ENCODE measurements around the gene ZNF577.
"Not testable (repeated sequence)": the region's sequence is repeated elsewhere in the genome, so short reads cannot be mapped to it uniquely, and the experiment has no call there.

The ZNF577 gene

GRCh38 chr19:51887522-51888498 lies at the start of gene ZNF577:
Gene ZNF577, minus strand, starts transcription at chr19:51887951. Its CDS starts 7,569 bp downstream, at chr19:51880382.
- H3K9ac ChIP-seq (ENCODE audit: low read length): peak within 1 kb of the TSS; percentile 78
- H3K9me3 ChIP-seq (ENCODE audit: control insufficient read depth, low read depth, low read length): peaks cover 39% of the 10 kb centered on the region
- H3K27ac ChIP-seq (ENCODE audit: low read length): peak within 1 kb of the TSS; percentile 71
- H3K4me3 ChIP-seq (ENCODE audit: low read length): peak within 1 kb of the TSS; percentile 70
- H3K27me3 ChIP-seq (ENCODE audit: control insufficient read depth, insufficient read depth, low read length): no peaks in the 10 kb centered on the region
- no peaks in the 10 kb centered on the region for H3K4me1 ChIP-seq (ENCODE audit: control insufficient read depth, low read depth, low read length)
- H3K36me3 ChIP-seq (ENCODE audit: control insufficient read depth, low read depth, low read length): peaks cover 55% of the 10 kb centered on the region

GRCh38 chr19:51931921-51932320 lies 44.2 kb upstream of the ZNF577 start:
- no peak overlapping the region for H3K4me3 ChIP-seq (ENCODE audit: low read length)
- H3K9ac ChIP-seq (ENCODE audit: low read length): no peak overlapping the region
- no peaks in the 10 kb centered on the region for H3K4me1 ChIP-seq (ENCODE audit: control insufficient read depth, low read depth, low read length)
- peaks cover 37% of the 10 kb centered on the region for H3K36me3 ChIP-seq (ENCODE audit: control insufficient read depth, low read depth, low read length)
- H3K27me3 ChIP-seq (ENCODE audit: control insufficient read depth, insufficient read depth, low read length): no peaks in the 10 kb centered on the region
- no peaks in the 10 kb centered on the region for H3K9me3 ChIP-seq (ENCODE audit: control insufficient read depth, low read depth, low read length)
- H3K27ac ChIP-seq (ENCODE audit: low read length): no peak overlapping the region

DNA sequence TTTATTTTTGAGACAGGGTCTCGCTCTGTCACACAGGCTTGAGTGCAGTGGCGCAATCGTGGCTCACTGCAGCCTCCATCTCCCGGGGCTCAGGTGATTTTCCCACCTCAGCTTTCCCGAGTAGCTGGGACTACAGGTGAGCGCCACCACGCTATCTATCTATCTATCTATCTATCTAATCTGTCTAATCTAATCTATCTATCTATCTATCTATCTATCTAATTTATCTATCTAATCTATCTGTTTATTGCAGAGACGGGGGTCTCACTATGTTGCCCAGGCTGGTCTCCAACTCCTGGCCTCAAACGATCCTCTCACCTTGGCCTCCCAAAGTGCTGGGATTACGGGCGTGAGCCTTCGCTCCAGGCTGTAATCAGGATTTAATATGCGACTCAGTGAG lies 40.1 kb upstream of the ZNF577 start:
- Histone ChIP-seq H3K36me3 (ENCODE audit: control insufficient read depth, low read depth, low read length) (peaks cover 17% of the 10 kb centered on the region), H3K9me3 (ENCODE audit: control insufficient read depth, low read depth, low read length) (peaks cover 12% of the 10 kb centered on the region), H3K9ac (ENCODE audit: low read length) (peak overlapping the region; percentile 95), H3K4me3 (ENCODE audit: low read length) (peak overlapping the region; percentile 92), H3K27me3 (ENCODE audit: control insufficient read depth, insufficient read depth, low read length) (no peaks in the 10 kb centered on the region), H3K4me1 (ENCODE audit: control insufficient read depth, low read depth, low read length) (no peaks in the 10 kb centered on the region), H3K27ac (ENCODE audit: low read length) (no peak overlapping the region)

- peak within 1 kb of the TSS; percentile 98 for H3K27ac ChIP-seq (ENCODE audit: low read length)
- peak within 1 kb of the TSS; percentile 92 for H3K4me3 ChIP-seq (ENCODE audit: low read length)
- H3K36me3 ChIP-seq (ENCODE audit: control insufficient read depth, low read depth, low read length): peaks cover 14% of the 10 kb centered on the region
- peaks cover 20% of the 10 kb centered on the region for H3K9me3 ChIP-seq (ENCODE audit: control insufficient read depth, low read depth, low read length)
- no peaks in the 10 kb centered on the region for H3K27me3 ChIP-seq (ENCODE audit: control insufficient read depth, insufficient read depth, low read length)
- no peaks in the 10 kb centered on the region for H3K4me1 ChIP-seq (ENCODE audit: control insufficient read depth, low read depth, low read length)
- peak within 1 kb of the TSS; percentile 95 for H3K9ac ChIP-seq (ENCODE audit: low read length)
These were observed 39.3 kb upstream of the ZNF577 start, which contains the start of gene ZNF613 for GRCh38 chr19:51926784-51927741. Gene ZNF613, plus strand, starts transcription at chr19:51927472. Its CDS starts 8,749 bp downstream, at chr19:51936221.

DNA sequence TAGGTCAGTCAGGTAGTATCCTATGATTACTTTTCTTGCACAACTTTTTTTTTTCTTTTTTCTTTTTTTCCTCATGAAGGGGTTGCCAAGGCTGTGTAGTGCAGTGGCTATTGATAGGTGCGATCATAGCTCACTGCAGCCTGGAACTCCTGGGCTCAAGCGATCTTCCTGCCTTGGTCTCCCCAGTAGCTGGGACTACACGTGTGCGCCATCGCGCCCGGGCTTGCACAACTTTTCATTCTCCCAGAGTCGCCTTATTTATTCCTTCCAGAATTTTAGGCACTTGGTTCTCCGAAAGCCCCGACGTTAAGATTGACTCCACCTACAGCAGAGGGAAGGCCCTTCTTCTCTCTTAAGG lies 38.7 kb upstream of the ZNF577 start:
- peak overlapping the region; percentile 98 for H3K27ac ChIP-seq (ENCODE audit: low read length)

DNA sequence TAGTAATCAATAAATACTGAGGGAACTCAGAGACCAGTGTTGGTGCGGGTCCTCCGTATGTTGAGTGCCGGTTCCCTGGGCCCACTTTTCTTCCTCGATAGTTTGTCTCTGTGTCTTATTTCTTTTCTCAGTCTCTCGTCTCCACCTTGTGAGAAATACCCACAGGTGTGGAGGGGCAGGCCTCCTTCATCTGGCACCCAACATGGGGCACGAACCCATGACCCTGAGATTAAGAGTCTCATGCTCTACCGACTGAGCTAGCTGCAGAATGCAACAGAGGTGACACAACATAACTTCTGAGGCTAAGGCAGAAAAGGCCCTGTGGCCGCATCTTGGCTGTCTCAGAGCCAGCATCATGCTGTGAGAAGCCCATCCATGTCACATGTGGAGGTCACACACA lies 34.2 kb upstream of the ZNF577 start:
- Histone ChIP-seq H3K9ac (ENCODE audit: low read length) (no peak overlapping the region), H3K36me3 (ENCODE audit: control insufficient read depth, low read depth, low read length) (no peaks in the 10 kb centered on the region), H3K9me3 (ENCODE audit: control insufficient read depth, low read depth, low read length) (peaks cover 58% of the 10 kb centered on the region), H3K27me3 (ENCODE audit: control insufficient read depth, insufficient read depth, low read length) (no peaks in the 10 kb centered on the region), H3K4me1 (ENCODE audit: control insufficient read depth, low read depth, low read length) (no peaks in the 10 kb centered on the region), H3K4me3 (ENCODE audit: low read length) (no peak overlapping the region), H3K27ac (ENCODE audit: low read length) (no peak overlapping the region)

More for the DNA sequence above, 38.7 kb upstream of the ZNF577 start:
- Histone ChIP-seq H3K9me3 (ENCODE audit: control insufficient read depth, low read depth, low read length) (peaks cover 26% of the 10 kb centered on the region), H3K4me1 (ENCODE audit: control insufficient read depth, low read depth, low read length) (no peaks in the 10 kb centered on the region), H3K9ac (ENCODE audit: low read length) (peak overlapping the region; percentile 95), H3K36me3 (ENCODE audit: control insufficient read depth, low read depth, low read length) (peaks cover 14% of the 10 kb centered on the region), H3K27me3 (ENCODE audit: control insufficient read depth, insufficient read depth, low read length) (no peaks in the 10 kb centered on the region), H3K4me3 (ENCODE audit: low read length) (peak overlapping the region; percentile 92)

- Histone ChIP-seq H3K27me3 (ENCODE audit: control insufficient read depth, insufficient read depth, low read length) (no peaks in the 10 kb centered on the region), H3K9ac (ENCODE audit: low read length) (no peak overlapping the region), H3K36me3 (ENCODE audit: control insufficient read depth, low read depth, low read length) (no peaks in the 10 kb centered on the region), H3K9me3 (ENCODE audit: control insufficient read depth, low read depth, low read length) (peaks cover 73% of the 10 kb centered on the region), H3K4me1 (ENCODE audit: control insufficient read depth, low read depth, low read length) (no peaks in the 10 kb centered on the region), H3K4me3 (ENCODE audit: low read length) (no peak overlapping the region), H3K27ac (ENCODE audit: low read length) (no peak overlapping the region)
These were observed 31.9 kb upstream of the ZNF577 start for GRCh38 chr19:51919606-51920005.

GRCh38 chr19:51916167-51916566 lies 28.4 kb upstream of the ZNF577 start:
- Histone ChIP-seq H3K9ac (ENCODE audit: low read length) (no peak overlapping the region), H3K27ac (ENCODE audit: low read length) (no peak overlapping the region), H3K9me3 (ENCODE audit: control insufficient read depth, low read depth, low read length) (peaks cover 80% of the 10 kb centered on the region), H3K36me3 (ENCODE audit: control insufficient read depth, low read depth, low read length) (peaks cover 3% of the 10 kb centered on the region), H3K27me3 (ENCODE audit: control insufficient read depth, insufficient read depth, low read length) (no peaks in the 10 kb centered on the region), H3K4me1 (ENCODE audit: control insufficient read depth, low read depth, low read length) (no peaks in the 10 kb centered on the region), H3K4me3 (ENCODE audit: low read length) (no peak overlapping the region)

DNA sequence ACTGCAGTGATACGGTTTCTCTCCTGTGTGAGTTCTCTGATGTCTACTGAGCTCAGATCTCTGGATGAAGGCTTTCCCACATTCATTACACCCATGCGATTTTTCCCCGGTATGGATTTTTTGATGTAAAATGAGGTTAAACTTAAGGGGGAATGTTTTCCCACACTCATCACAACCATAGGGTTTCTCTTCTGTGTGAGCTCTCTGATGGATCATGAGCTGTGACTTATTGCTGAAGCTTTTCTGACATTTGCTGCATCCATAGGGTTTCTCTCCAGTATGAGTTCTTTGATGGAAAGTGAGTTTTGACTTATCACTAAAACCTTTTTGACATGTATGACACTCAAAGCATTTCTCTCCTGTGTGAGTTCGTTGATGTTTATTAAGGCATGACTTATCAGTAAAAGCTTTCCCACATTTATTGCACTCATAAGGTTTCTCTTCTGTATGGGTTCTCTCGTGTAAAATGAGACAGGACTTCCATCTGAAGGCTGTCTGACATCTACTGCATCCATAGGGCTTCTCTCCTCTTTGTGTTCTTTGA lies 27.6 kb upstream of the ZNF577 start:
- no peak overlapping the region for H3K4me3 ChIP-seq (ENCODE audit: low read length)

GRCh38 chr19:51907981-51908380 lies 20.2 kb upstream of the ZNF577 start:
- H3K27me3 ChIP-seq (ENCODE audit: control insufficient read depth, insufficient read depth, low read length); H3K36me3 ChIP-seq (ENCODE audit: control insufficient read depth, low read depth, low read length): not testable (repeated sequence)
- peak overlapping the region; percentile 13 for H3K27ac ChIP-seq (ENCODE audit: low read length)
- H3K9me3 ChIP-seq (ENCODE audit: control insufficient read depth, low read depth, low read length): peaks cover 25% of the 10 kb centered on the region
- peaks cover 11% of the 10 kb centered on the region for H3K4me1 ChIP-seq (ENCODE audit: control insufficient read depth, low read depth, low read length)
- peak overlapping the region; percentile 2 for H3K9ac ChIP-seq (ENCODE audit: low read length)
- H3K4me3 ChIP-seq (ENCODE audit: low read length): peak overlapping the region; percentile 45

More for the DNA sequence above, 27.6 kb upstream of the ZNF577 start:
- Histone ChIP-seq H3K27ac (ENCODE audit: low read length) (no peak overlapping the region), H3K4me1 (ENCODE audit: control insufficient read depth, low read depth, low read length) (no peaks in the 10 kb centered on the region), H3K27me3 (ENCODE audit: control insufficient read depth, insufficient read depth, low read length) (no peaks in the 10 kb centered on the region), H3K9me3 (ENCODE audit: control insufficient read depth, low read depth, low read length) (peaks cover 77% of the 10 kb centered on the region), H3K36me3 (ENCODE audit: control insufficient read depth, low read depth, low read length) (peaks cover 3% of the 10 kb centered on the region), H3K9ac (ENCODE audit: low read length) (no peak overlapping the region)

DNA sequence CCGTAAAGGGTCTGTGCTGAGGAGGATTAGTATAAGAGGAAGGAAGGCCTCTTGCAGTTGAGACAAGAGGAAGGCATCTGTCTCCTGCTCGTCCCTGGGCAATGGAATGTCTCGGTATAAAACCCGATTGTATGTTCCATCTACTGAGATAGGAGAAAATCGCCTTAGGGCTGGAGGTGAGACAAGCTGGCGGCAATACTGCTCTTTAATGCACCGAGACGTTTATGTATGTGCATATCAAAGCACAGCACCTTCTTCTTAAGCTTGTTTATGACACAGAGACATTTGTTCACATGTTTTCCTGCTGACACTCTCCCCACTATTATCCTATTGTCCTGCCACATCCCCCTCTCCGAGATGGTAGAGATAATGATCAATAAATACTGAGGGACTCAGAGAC lies 18.4 kb upstream of the ZNF577 start:
- Histone ChIP-seq H3K4me3 (ENCODE audit: low read length) (peak overlapping the region; percentile 96), H3K9ac (ENCODE audit: low read length) (peak overlapping the region; percentile 98), H3K9me3 (ENCODE audit: control insufficient read depth, low read depth, low read length) (peaks cover 15% of the 10 kb centered on the region)

More for the DNA sequence above, 18.4 kb upstream of the ZNF577 start:
- H3K27me3 ChIP-seq (ENCODE audit: control insufficient read depth, insufficient read depth, low read length): not testable (repeated sequence)
- Histone ChIP-seq H3K27ac (ENCODE audit: low read length) (peak overlapping the region; percentile 56), H3K36me3 (ENCODE audit: control insufficient read depth, low read depth, low read length) (peaks cover 12% of the 10 kb centered on the region), H3K4me1 (ENCODE audit: control insufficient read depth, low read depth, low read length) (peaks cover 15% of the 10 kb centered on the region)

Measured in iPS-18a (cell line).